Midbrain (tissue), 1 donor: Measurements from ENCODE around the gene ZNF521.

Experiments used
- DNase-seq: peaks from one replicate; lab custom pipeline; 2025; lab: John Stamatoyannopoulos, UW

The ZNF521 gene

GRCh38 chr18:25125680-25126079, 226.3 kb downstream of the ZNF521 start:
- no peak for DNase-seq

- no peak for DNase-seq
Observed at GRCh38 chr18:25123438-25124232, 228.3 kb downstream of the ZNF521 start.

DNA sequence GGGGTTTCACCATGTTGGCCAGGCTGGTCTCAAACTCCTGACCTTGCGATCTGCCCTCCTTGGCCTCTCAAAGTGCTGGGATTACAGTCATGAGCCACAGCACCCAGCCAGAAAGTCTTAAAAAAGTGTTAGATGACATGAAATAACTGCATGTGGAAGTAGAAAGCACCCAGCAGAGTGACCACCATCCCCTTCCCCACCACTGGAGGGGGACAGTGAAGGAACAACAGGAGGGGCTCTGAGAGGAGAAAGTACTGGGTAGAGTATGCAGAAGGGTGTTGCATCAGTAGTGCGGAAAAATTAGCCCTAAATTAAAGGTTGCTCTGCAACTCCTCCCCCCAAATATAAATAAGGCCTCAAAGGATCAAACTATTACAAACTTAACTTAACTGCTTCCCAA, 230.5 kb downstream of the ZNF521 start:
- no peak for DNase-seq

- no peak for DNase-seq
Observed at GRCh38 chr18:25113566-25113965, 238.4 kb downstream of the ZNF521 start.

DNA sequence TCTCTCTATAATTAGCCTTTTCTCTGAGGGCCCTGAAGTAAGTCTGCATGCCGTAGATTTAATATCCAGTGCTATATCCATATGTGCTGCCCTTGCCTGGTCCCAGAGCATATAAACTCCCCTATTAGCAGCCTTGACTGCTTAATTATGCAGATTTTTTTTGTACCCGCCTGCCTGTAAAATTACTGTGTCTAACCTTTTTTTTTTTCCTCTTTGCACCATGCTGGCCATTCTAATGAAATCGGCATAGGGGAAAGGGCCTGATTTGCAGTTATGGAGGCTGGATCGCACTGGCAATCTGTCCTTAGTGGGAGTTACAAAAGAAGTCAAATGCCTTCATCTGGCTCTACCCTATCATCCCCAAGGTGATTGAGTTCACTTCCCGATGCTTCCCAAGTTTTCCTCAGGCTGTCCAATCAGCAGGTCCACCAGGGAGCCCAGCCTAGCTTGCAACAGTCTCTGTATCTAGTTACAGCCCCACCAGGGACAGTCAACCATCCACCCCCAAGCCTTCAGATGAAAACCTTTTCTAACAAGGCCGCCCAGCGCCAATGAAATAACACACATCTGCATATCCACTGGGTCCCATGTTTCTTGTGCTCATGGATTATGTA, 239.0 kb downstream of the ZNF521 start:
- DNase-seq, result no peak

- no peak for DNase-seq
Observed at GRCh38 chr18:25111377-25112288, 240.3 kb downstream of the ZNF521 start.

GRCh38 chr18:25109484-25109883, 242.5 kb downstream of the ZNF521 start:
- DNase-seq, result no peak

DNA sequence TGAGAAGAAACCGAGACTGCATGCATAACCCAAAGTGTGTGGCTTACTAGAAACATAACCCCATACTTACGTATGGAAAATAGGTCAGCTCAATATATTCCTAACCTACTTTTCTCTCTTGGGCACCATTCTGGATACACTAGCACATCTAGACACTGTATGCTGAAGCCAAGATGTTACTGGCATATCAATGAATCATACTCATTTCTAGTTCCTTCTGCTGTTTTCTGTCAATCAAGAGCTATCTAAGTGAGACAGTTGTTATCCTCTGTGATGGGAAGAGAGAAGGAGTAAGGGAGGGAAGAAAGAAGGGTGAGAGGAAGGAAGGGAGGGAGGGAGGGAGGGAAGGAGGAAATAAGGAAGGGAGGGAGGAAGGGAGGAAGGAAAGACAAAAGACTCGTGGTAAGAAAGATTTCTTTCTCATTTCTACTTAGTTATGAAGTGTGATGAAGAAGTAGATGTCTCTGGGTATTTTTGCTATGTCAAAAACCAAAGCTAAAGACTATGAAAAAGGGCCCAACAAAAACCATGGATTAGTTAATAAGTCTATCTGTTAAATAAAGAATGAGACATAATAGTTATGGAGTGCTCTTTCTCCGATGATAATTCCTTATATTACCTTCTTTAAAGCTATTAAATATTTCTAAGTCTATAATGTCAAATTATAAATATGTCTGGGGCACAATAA, 248.4 kb downstream of the ZNF521 start:
- DNase-seq, result no peak

DNA sequence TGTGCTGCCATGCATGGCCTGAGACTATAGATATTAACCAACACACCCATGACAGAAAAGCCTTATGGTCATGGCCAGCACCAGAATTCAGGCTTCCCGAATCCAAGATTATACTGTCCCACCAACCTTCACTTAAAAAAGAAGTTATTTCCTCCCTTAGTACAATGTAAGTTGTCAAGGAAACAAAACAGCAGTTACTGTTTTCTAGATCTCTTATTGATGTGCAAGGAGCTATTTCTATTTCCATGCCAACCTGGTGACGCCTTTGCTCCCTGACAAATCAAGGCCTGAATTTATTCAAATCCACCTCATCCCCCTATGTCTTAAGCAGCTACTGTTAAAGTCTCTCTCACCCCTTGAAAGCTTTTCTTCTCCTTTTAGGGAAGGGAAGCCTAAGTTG, 249.3 kb downstream of the ZNF521 start:
- no peak for DNase-seq

DNA sequence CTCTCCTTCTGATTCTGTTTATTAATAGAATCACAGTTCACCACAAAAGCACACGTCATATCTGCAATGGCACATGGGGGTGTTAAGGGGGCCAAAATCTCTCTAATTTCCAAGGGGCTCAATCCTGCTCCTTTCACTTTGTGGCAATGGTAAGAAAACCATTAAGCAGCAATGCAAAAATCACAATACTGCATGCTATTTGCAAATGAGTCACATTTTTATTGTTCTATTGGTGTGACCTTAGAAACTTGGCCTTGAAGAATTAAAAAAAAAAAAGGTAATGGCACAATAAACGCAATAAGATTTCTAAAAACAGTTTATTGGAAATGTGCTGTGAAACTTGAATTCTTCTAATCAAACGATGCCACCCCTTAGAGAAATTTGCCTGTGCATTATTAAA, 251.5 kb downstream of the ZNF521 start:
- no peak for DNase-seq

DNA sequence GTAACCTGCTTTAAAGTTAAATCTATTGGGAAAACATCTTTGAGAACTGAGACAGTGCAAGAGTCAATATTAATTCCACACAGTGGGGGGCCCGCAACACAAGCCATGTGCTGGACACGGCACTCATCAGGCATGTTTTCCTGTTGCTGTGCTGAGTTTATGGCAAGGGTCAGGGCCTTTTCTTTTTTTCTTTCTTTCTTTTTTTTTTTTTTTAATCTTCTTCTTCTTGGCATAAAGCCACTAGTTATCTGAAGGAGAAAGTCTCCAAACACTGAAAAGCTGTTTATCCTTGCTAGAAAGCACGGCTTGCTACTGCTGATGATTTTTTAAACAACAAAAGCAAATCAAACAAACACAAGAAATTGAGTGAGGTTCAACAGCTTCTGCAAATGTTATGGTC, 252.1 kb downstream of the ZNF521 start:
- no peak for DNase-seq

- DNase-seq, result no peak
Observed at GRCh38 chr18:25097569-25098056, 254.4 kb downstream of the ZNF521 start.

GRCh38 chr18:25097057-25097456, 254.9 kb downstream of the ZNF521 start:
- no peak for DNase-seq

- DNase-seq, result no peak
Observed at GRCh38 chr18:25093141-25093540, 258.8 kb downstream of the ZNF521 start.

DNA sequence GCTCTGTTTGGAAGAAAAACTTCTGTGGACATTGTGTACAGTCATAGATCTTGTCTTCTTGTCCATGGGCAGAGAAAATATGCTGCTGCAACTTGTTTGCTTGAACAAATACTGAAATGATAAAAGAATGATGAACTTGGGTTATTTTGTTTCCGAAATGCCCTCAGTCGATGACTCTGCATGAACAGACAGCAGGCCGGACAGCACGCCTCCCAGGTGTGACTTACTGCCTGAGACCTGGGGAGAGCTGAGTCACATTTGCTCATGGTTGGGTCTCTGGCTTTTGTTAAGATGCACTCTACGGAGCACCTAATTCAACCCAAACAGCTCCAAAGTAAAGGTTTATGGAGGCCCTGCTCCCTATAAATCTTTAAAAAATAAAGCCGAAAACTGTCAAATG, 262.5 kb downstream of the ZNF521 start:
- DNase-seq, result no peak

GRCh38 chr18:25086876-25087275, 265.1 kb downstream of the ZNF521 start:
- DNase-seq, result no peak

- no peak for DNase-seq
Observed at GRCh38 chr18:25081001-25081400, 271.0 kb downstream of the ZNF521 start.

GRCh38 chr18:25080211-25080610, 271.8 kb downstream of the ZNF521 start:
- no peak for DNase-seq

DNA sequence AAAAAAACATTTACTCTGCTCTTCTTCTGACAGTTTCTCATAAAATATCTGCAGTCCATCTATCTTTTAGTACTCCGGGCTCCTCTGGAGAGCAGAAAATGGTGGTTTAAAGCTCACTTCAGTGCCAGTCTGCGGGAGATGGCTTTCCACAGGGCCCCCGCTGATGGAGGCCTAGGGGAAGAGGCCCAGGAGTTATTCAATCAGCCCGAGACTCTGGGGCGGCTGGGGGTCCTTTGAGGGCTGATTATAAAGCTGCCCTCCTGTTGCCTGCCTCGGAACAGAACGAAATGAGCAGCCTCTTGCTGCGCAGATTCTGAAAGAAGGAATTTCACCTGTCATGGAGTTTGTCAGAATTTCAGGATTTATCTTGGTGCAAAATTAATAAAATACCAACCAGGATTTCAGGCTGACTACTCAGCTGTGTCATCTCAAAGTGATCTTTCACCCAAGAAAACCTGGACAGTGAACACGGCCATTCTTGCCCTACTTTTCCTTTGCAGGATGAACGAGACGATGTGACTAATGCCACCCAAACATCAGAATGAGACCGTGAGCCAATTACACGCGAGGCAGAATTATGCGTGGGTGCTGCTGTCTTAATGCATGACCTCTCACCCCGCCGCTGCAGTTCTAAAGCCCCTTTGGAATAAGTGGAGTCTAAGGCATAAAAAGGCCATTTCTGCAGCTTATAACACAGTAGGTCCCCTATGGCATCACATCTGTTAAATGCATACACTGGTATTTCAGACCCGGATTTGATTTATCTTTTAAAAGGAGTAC, 273.8 kb downstream of the ZNF521 start:
- DNase-seq, result no peak

- no peak for DNase-seq
Observed at GRCh38 chr18:25077038-25077943, 274.7 kb downstream of the ZNF521 start.
